CD14-positive monocyte (primary cell): ENCODE results near the gene PREX1. TPM values are rescaled to one million over a fixed set of nuclear protein-coding genes. Genes with fewer than 3 reads are reported as not detected.
A peak's percentile ranks its signal among the peaks of the same experiment; 100 is the strongest.

Source experiments
- DNase-seq, 3 donors: peaks; one replicate each; pipeline ENCODE4 v3.0.0-alpha.2; 2011 to 2022
- H2AFZ ChIP-seq: 2 replicates; pipeline ENCODE4 v1.6.0; 2012; ENCODE audit warnings: mild to moderate bottlenecking, low read depth, low read length, inconsistent platforms; ENCODE audit not compliant: insufficient read depth, poor library complexity, severe bottlenecking
- H3K27ac ChIP-seq, 2 donors: 1 replicate in 1 of 2; 2 replicates in 1 of 2; pipeline ENCODE4 v1.5.1; 2012 to 2013; ENCODE audit warnings: low read length in 2 of 2, control low read depth in 1 of 2, inconsistent platforms in 1 of 2, low read depth in 1 of 2, mild to moderate bottlenecking in 1 of 2
- H3K27me3 ChIP-seq, 2 donors: one replicate each; pipeline versions ENCODE4 v1.6.0 to v1.6.1; 2011 to 2013; ENCODE audit warnings: low read length in 2 of 2; ENCODE audit not compliant: control insufficient read depth in 2 of 2, insufficient read depth in 2 of 2
- H3K36me3 ChIP-seq, 2 donors: replicated peaks in 1 of 2; 1 replicate in 1 of 2; 2 replicates in 1 of 2; pipeline versions ENCODE4 v1.5.1 to v1.6.1; 2012 to 2013; ENCODE audit warnings: low read length in 2 of 2, control low read depth in 1 of 2, inconsistent platforms in 1 of 2, mild to moderate bottlenecking in 1 of 2; ENCODE audit not compliant: insufficient read depth in 2 of 2, control insufficient read depth in 1 of 2
- H3K4me1 ChIP-seq, 2 donors: 1 replicate in 1 of 2; 2 replicates in 1 of 2; pipeline versions ENCODE4 v1.5.1 to v1.6.1; 2012 to 2013; ENCODE audit warnings: low read length in 2 of 2, control low read depth in 1 of 2, inconsistent platforms in 1 of 2, mild to moderate bottlenecking in 1 of 2, moderate library complexity in 1 of 2; ENCODE audit not compliant: insufficient read depth in 2 of 2, control insufficient read depth in 1 of 2
- H3K4me2 ChIP-seq: replicated peaks from 2 replicates; pipeline ENCODE3; 2012; ENCODE audit warnings: low read length, moderate library complexity, mild to moderate bottlenecking; ENCODE audit not compliant: poor library complexity, severe bottlenecking; ENCODE audit errors: extremely low read depth
- H3K4me3 ChIP-seq, 3 experiments: fragments of 200-600 bp in 1 of 3; sonication (generic) in 1 of 3; replicated peaks in 1 of 3; 1 replicate in 2 of 3; 2 replicates in 1 of 3; pipeline ENCODE4 v1.5.1; 2011 to 2013; ENCODE audit warnings: low read length in 3 of 3, mild to moderate bottlenecking in 3 of 3, control low read depth in 2 of 3, low read depth in 2 of 3, inconsistent platforms in 1 of 3, moderate library complexity in 1 of 3
- H3K79me2 ChIP-seq: 2 replicates; pipeline ENCODE4 v1.6.0; 2012; ENCODE audit warnings: mild to moderate bottlenecking, control low read depth, inconsistent platforms, low read length, moderate library complexity; ENCODE audit not compliant: insufficient read depth
- H3K9ac ChIP-seq: 2 replicates; pipeline ENCODE4 v1.6.0; 2017; ENCODE audit warnings: low read length, mild to moderate bottlenecking; ENCODE audit not compliant: insufficient read depth, poor library complexity, severe bottlenecking
- H3K9me3 ChIP-seq, 2 donors: replicated peaks in 1 of 2; 1 replicate in 1 of 2; 2 replicates in 1 of 2; pipeline versions ENCODE4 v1.5.1 to v1.6.1; 2012 to 2013; ENCODE audit warnings: low read length in 2 of 2, control low read depth in 1 of 2; ENCODE audit not compliant: control insufficient read depth in 1 of 2, insufficient read depth in 1 of 2
- H4K20me1 ChIP-seq: 2 replicates; pipeline ENCODE4 v1.6.0; 2012; ENCODE audit warnings: mild to moderate bottlenecking, low read length, control low read depth, moderate library complexity; ENCODE audit not compliant: insufficient read depth
- H3K27ac Mint-ChIP-seq, 7 donors: one replicate each; pipeline ENCODE4 v1.8.0; 2020; ENCODE audit warnings: mild to moderate bottlenecking in 7 of 7, mixed read lengths in 7 of 7, moderate library complexity in 6 of 7, inconsistent platforms in 2 of 7
- H3K27me3 Mint-ChIP-seq, 3 donors: one replicate each; pipeline ENCODE4 v1.8.0; 2021 to 2022; ENCODE audit warnings: low read depth in 3 of 3, mild to moderate bottlenecking in 3 of 3, mixed read lengths in 3 of 3, moderate library complexity in 3 of 3, inconsistent platforms in 1 of 3
- H3K36me3 Mint-ChIP-seq, 2 donors: one replicate each; pipeline ENCODE4 v1.8.0; 2020; ENCODE audit warnings: mixed read lengths in 2 of 2, inconsistent platforms in 1 of 2, mild to moderate bottlenecking in 1 of 2
- H3K4me1 Mint-ChIP-seq: one replicate; pipeline ENCODE4 v1.8.0; 2020; ENCODE audit warnings: mild to moderate bottlenecking, mixed read lengths
- H3K4me3 Mint-ChIP-seq, 2 donors: one replicate each; pipeline ENCODE4 v1.8.0; 2020; ENCODE audit warnings: mild to moderate bottlenecking in 2 of 2, mixed read lengths in 2 of 2, moderate library complexity in 1 of 2
- H3K9me3 Mint-ChIP-seq, 7 donors: one replicate each; pipeline ENCODE4 v1.8.0; 2020 to 2022; ENCODE audit warnings: mixed read lengths in 7 of 7, mild to moderate bottlenecking in 6 of 7, moderate library complexity in 6 of 7, inconsistent platforms in 2 of 7
- WGBS: methylation state at CpG from one replicate; pipeline ENCODE4 v1.1.5; 2013; ENCODE audit warnings: missing lambda C conversion rate; ENCODE audit not compliant: insufficient coverage; 5-methylcytosine and 5-hydroxymethylcytosine counted together
- intact Hi-C, 2 donors: fragments of 100-400 bp; cut with micrococcal nuclease; formaldehyde crosslinking; loops; one replicate each; pipeline versions ENCODE4 v1.15.0 to v1.15.1; 2023
- polyA plus RNA-seq, 3 donors: library from polyadenylated mRNA; depleted of rRNA in 1 of 3; unstranded in 2 of 3; stranded (reverse) in 1 of 3; fragments of 300-500 nt in 2 of 3; fragments of >200 nt in 1 of 3; fragmentation: Illumina TruSeq in 2 of 3; gene quantifications; 1 replicate in 2 of 3; 2 replicates in 1 of 3; pipeline ENCODE4 v1.2.3, GENCODE V29; 2012 to 2021
- TF ChIP-seq, protein P1 (sequence below): fragments of 200-600 bp; IDR thresholded peaks from one replicate; pipeline ENCODE4 v1.8.0; 2022; ENCODE audit warnings: antibody characterized with exemption, mild to moderate bottlenecking

The PREX1 gene
- polyA plus RNA-seq, 3 donors, result 24.3 to 114 (median 27.5) TPM

DNA sequence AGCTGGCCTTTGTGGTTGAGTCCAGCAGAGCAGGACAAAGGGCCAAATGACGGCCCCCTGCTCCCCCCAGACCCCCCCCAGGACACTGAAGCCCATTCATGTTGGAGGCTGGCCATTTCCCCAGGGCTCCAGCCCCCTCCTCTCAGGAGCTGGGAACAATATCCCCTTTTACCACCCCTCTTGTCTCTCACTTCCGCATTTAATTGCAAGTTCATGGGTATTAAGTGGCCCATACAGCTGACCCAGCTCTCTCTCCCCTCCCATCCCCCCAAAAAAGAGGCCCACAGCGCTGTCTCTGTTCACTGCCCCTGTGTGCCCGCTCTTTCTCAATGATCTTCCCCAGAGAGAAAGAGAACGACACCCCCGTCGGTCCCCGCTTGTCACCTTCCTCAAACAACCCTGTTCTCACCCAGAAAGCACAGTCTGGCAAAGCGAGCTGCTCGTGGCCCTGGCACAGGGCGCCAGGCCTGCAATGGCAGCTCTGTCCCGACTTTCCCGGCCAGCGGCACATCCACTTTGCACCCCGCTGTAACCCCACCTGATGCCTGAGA lies 30.4 kb downstream of the PREX1 start:
- intact Hi-C loops, result no loop called here
- Mint-ChIP-seq H3K36me3 (peaks cover 26 to 29% of the 10 kb centered on the region in 2 donors), H3K4me3 (peak overlapping the region; percentile 45 to 74), H3K27me3 (peaks cover 0 to 2% (median 0%) of the 10 kb centered on the region in 3 donors), H3K4me1 (peaks cover 82% of the 10 kb centered on the region), H3K9me3 (peaks cover 0 to 1% (median 0%) of the 10 kb centered on the region in 7 donors), H3K27ac (peak overlapping the region; percentile 87 to 96 (median 91))
- Histone ChIP-seq H3K4me1 (peaks cover 73 to 78% of the 10 kb centered on the region in 2 donors), H3K9me3 (no peaks in the 10 kb centered on the region), H3K36me3 (peaks cover 2 to 10% of the 10 kb centered on the region in 2 donors), H3K27ac (peak overlapping the region; percentile 55 to 83), H4K20me1 (peaks cover 98% of the 10 kb centered on the region), H3K9ac (peak overlapping the region; percentile 33), H2AFZ (no peak overlapping the region), H3K4me3 (peak overlapping the region in 1 of 3 experiments; percentile 51), H3K79me2 (peaks cover 100% of the 10 kb centered on the region), H3K4me2 (peak overlapping the region; percentile 52), H3K27me3 (no peaks in the 10 kb centered on the region)
- 15% methylated on average over 15 of the region's 15 CpGs for WGBS
- TF ChIP-seq, protein P1, sequence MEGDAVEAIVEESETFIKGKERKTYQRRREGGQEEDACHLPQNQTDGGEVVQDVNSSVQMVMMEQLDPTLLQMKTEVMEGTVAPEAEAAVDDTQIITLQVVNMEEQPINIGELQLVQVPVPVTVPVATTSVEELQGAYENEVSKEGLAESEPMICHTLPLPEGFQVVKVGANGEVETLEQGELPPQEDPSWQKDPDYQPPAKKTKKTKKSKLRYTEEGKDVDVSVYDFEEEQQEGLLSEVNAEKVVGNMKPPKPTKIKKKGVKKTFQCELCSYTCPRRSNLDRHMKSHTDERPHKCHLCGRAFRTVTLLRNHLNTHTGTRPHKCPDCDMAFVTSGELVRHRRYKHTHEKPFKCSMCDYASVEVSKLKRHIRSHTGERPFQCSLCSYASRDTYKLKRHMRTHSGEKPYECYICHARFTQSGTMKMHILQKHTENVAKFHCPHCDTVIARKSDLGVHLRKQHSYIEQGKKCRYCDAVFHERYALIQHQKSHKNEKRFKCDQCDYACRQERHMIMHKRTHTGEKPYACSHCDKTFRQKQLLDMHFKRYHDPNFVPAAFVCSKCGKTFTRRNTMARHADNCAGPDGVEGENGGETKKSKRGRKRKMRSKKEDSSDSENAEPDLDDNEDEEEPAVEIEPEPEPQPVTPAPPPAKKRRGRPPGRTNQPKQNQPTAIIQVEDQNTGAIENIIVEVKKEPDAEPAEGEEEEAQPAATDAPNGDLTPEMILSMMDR, result no peak
- DNase-seq, result peak; percentile 80 to 85 (median 82)

DNA sequence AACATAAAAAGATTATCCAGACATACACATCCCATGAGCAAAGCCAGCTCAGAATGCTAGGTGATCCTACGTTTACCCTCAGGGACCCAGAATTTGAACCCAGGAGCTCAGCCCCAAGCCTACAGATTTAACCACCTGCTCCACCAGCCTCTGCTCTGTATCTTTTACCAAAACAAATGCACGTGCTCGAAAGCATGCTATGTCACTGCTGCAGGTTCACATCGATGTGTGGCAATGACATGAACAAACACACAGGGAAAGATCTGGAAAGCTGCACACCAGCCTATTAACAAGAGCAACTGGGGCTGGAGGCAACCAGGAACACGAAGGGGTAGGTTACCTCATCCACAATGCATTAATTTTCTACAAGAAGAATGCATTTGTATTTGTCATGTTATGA lies 32.1 kb downstream of the PREX1 start:
- Histone ChIP-seq H3K9ac (no peak overlapping the region), H3K4me2 (no peak overlapping the region), H4K20me1 (peaks cover 98% of the 10 kb centered on the region), H3K27ac (peak overlapping the region in 1 of 2 donors; percentile 69), H2AFZ (no peak overlapping the region), H3K36me3 (no peaks in the 10 kb centered on the region), H3K79me2 (peaks cover 100% of the 10 kb centered on the region), H3K9me3 (no peaks in the 10 kb centered on the region), H3K27me3 (no peaks in the 10 kb centered on the region), H3K4me1 (peaks cover 78 to 81% of the 10 kb centered on the region in 2 donors), H3K4me3 (no peak overlapping the region)
- TF ChIP-seq, protein P1, result no peak
- DNase-seq, result no peak
- H3K4me3 Mint-ChIP-seq, result no peak overlapping the region
- peak overlapping the region; percentile 76 to 93 (median 81) for H3K27ac Mint-ChIP-seq
- peaks cover 0 to 1% (median 0%) of the 10 kb centered on the region in 7 donors for H3K9me3 Mint-ChIP-seq
- peaks cover 23 to 24% of the 10 kb centered on the region in 2 donors for H3K36me3 Mint-ChIP-seq
- intact Hi-C loops, result no loop called here
- H3K27me3 Mint-ChIP-seq, result peaks cover 0 to under 1% (median 0%) of the 10 kb centered on the region in 3 donors
- H3K4me1 Mint-ChIP-seq, result peaks cover 83% of the 10 kb centered on the region
- 79% methylated on average over 3 of the region's 5 CpGs for WGBS
